ENCODE results near the gene PRXL2A. TPM values are rescaled to one million over a fixed set of nuclear protein-coding genes. Genes with fewer than 3 reads are reported as not detected.
A peak's percentile ranks its signal among the peaks of the same experiment; 100 is the strongest.
"Not testable (repeated sequence)": the region's sequence is repeated elsewhere in the genome, so short reads cannot be mapped to it uniquely, and the experiment has no call there.

The PRXL2A gene
- polyA plus RNA-seq, 3 donors, result 0.61 to 4.1 (median 3.4) TPM

- Mint-ChIP-seq H3K4me3 (no peak overlapping the region), H3K4me1 (peaks cover 70% of the 10 kb centered on the region), H3K9me3 (peaks cover 0 to 6% (median 0%) of the 10 kb centered on the region in 7 donors), H3K27me3 (ENCODE audit: low read depth in 3 of 3) (peaks cover 0 to 5% (median 0%) of the 10 kb centered on the region in 3 donors), H3K27ac (peak overlapping the region; percentile 38 to 89 (median 50)), H3K36me3 (peaks cover 61 to 82% of the 10 kb centered on the region in 2 donors)
- Histone ChIP-seq H3K27me3 (ENCODE audit: control insufficient read depth in 2 of 2, insufficient read depth in 2 of 2, low read length in 2 of 2) (no peaks in the 10 kb centered on the region), H2AFZ (ENCODE audit: insufficient read depth, low read depth, low read length, poor library complexity, severe bottlenecking) (no peak overlapping the region), H3K36me3 (replicated peaks in 1 of 2; ENCODE audit: control insufficient read depth in 1 of 2, insufficient read depth in 2 of 2, low read length in 2 of 2) (peaks cover 29 to 60% of the 10 kb centered on the region in 2 donors), H3K9me3 (replicated peaks in 1 of 2; ENCODE audit: control insufficient read depth in 1 of 2, insufficient read depth in 1 of 2, low read length in 2 of 2) (no peaks in the 10 kb centered on the region), H3K27ac (ENCODE audit: low read depth in 1 of 2, low read length in 2 of 2) (peak overlapping the region; percentile 12 to 60), H4K20me1 (ENCODE audit: insufficient read depth, low read length) (peaks cover 89% of the 10 kb centered on the region), H3K79me2 (ENCODE audit: insufficient read depth, low read length) (peaks cover 89% of the 10 kb centered on the region), H3K4me2 (replicated peaks; ENCODE audit: extremely low read depth, low read length, poor library complexity, severe bottlenecking) (no peak overlapping the region), H3K4me1 (ENCODE audit: control insufficient read depth in 1 of 2, insufficient read depth in 2 of 2, low read length in 2 of 2) (peaks cover 27 to 37% of the 10 kb centered on the region in 2 donors), H3K4me3 (replicated peaks in 1 of 3; ENCODE audit: low read depth in 2 of 3, low read length in 3 of 3) (no peak overlapping the region), H3K9ac (ENCODE audit: insufficient read depth, low read length, poor library complexity, severe bottlenecking) (no peak overlapping the region)
- intact Hi-C loops (cut with micrococcal nuclease), result no loop called here
- DNase-seq, result no peak
- TF ChIP-seq CTCF (IDR thresholded peaks at IDR 0.05), result no peak
- no CpG with 5 or more reads among the region's 3 CpGs for WGBS (ENCODE audit: insufficient coverage)
These were observed 66.6 kb downstream of the PRXL2A start for GRCh38 chr10:80474941-80475340.

- H3K27ac ChIP-seq (ENCODE audit: low read depth in 1 of 2, low read length in 2 of 2), result peak overlapping the region in 1 of 2 donors; percentile 60
- H3K36me3 Mint-ChIP-seq, result peaks cover 62 to 81% of the 10 kb centered on the region in 2 donors
- H3K4me3 Mint-ChIP-seq; H3K9me3 ChIP-seq (replicated peaks in 1 of 2; ENCODE audit: control insufficient read depth in 1 of 2, insufficient read depth in 1 of 2, low read length in 2 of 2); DNase-seq; H3K27me3 Mint-ChIP-seq (ENCODE audit: low read depth in 3 of 3); H3K4me2 ChIP-seq (replicated peaks; ENCODE audit: extremely low read depth, low read length, poor library complexity, severe bottlenecking); intact Hi-C loops (cut with micrococcal nuclease); H3K9me3 Mint-ChIP-seq; H3K9ac ChIP-seq (ENCODE audit: insufficient read depth, low read length, poor library complexity, severe bottlenecking); H3K27me3 ChIP-seq (ENCODE audit: control insufficient read depth in 2 of 2, insufficient read depth in 2 of 2, low read length in 2 of 2); H3K4me3 ChIP-seq (replicated peaks in 1 of 3; ENCODE audit: low read depth in 2 of 3, low read length in 3 of 3); H2AFZ ChIP-seq (ENCODE audit: insufficient read depth, low read depth, low read length, poor library complexity, severe bottlenecking): not testable (repeated sequence)
- peaks cover 22 to 53% of the 10 kb centered on the region in 2 donors for H3K36me3 ChIP-seq (replicated peaks in 1 of 2; ENCODE audit: control insufficient read depth in 1 of 2, insufficient read depth in 2 of 2, low read length in 2 of 2)
- peaks cover 76% of the 10 kb centered on the region for H3K4me1 Mint-ChIP-seq
- H3K27ac Mint-ChIP-seq, result peak overlapping the region; percentile 32 to 89 (median 48)
- H3K4me1 ChIP-seq (ENCODE audit: control insufficient read depth in 1 of 2, insufficient read depth in 2 of 2, low read length in 2 of 2), result peaks cover 27 to 37% of the 10 kb centered on the region in 2 donors
- H3K79me2 ChIP-seq (ENCODE audit: insufficient read depth, low read length), result peaks cover 89% of the 10 kb centered on the region
- 100% methylated on average over 1 of the region's 7 CpGs for WGBS (ENCODE audit: insufficient coverage)
- peaks cover 87% of the 10 kb centered on the region for H4K20me1 ChIP-seq (ENCODE audit: insufficient read depth, low read length)
These were observed 67.3 kb downstream of the PRXL2A start for GRCh38 chr10:80475641-80476040.
